Nephron (organoid): Measurements from ENCODE around the gene ADCY5.

Source experiments
- H3K27ac Mint-ChIP-seq, 3 experiments: 2 replicates each; pipeline ENCODE4 v1.8.0; 2020; ENCODE audit warnings: mixed read lengths in 3 of 3, mild to moderate bottlenecking in 2 of 3, moderate library complexity in 1 of 3
- H3K27me3 Mint-ChIP-seq: 2 replicates; pipeline ENCODE4 v1.8.0; 2021; ENCODE audit warnings: low read depth, mild to moderate bottlenecking, moderate library complexity, mixed read lengths
- H3K36me3 Mint-ChIP-seq: 2 replicates; pipeline ENCODE4 v1.8.0; 2020; ENCODE audit warnings: low read depth, mixed read lengths
- H3K4me1 Mint-ChIP-seq: 2 replicates; pipeline ENCODE4 v1.8.0; 2020; ENCODE audit warnings: mixed read lengths
- H3K4me3 Mint-ChIP-seq, 3 experiments: 2 replicates each; pipeline ENCODE4 v1.8.0; 2020; ENCODE audit warnings: mild to moderate bottlenecking in 3 of 3, mixed read lengths in 3 of 3, moderate library complexity in 2 of 3
- H3K9me3 Mint-ChIP-seq: 2 replicates; pipeline ENCODE4 v1.8.0; 2020; ENCODE audit warnings: mixed read lengths
- CTCF ChIP-seq, 3 experiments: fragments of 200-600 bp; sonication (generic); IDR thresholded peaks; one replicate each; pipeline ENCODE4 v1.5.0; 2021; ENCODE audit warnings: antibody characterized with exemption in 3 of 3; ENCODE audit not compliant: unreplicated experiment in 3 of 3

The ADCY5 gene

GRCh38 chr3:123375014-123375940 is 73.6 kb downstream of the ADCY5 start:
- TF ChIP-seq CTCF (IDR thresholded peaks at IDR 0.05; ENCODE audit: unreplicated experiment in 3 of 3) = no peak
- H3K4me3 Mint-ChIP-seq = no peak overlapping the region
- H3K36me3 Mint-ChIP-seq = no peaks in the 10 kb centered on the region
- no peak overlapping the region for H3K27ac Mint-ChIP-seq
- H3K27me3 Mint-ChIP-seq = peaks cover 11% of the 10 kb centered on the region
- H3K9me3 Mint-ChIP-seq = no peaks in the 10 kb centered on the region
- peaks cover 44% of the 10 kb centered on the region for H3K4me1 Mint-ChIP-seq

GRCh38 chr3:123374016-123374415 is 74.9 kb downstream of the ADCY5 start:
- H3K4me3 Mint-ChIP-seq = no peak overlapping the region
- TF ChIP-seq CTCF (IDR thresholded peaks at IDR 0.05; ENCODE audit: unreplicated experiment in 3 of 3) = no peak
- peaks cover 14% of the 10 kb centered on the region for H3K27me3 Mint-ChIP-seq
- H3K27ac Mint-ChIP-seq = no peak overlapping the region
- peaks cover 44% of the 10 kb centered on the region for H3K4me1 Mint-ChIP-seq
- H3K9me3 Mint-ChIP-seq = peaks cover 2% of the 10 kb centered on the region
- no peaks in the 10 kb centered on the region for H3K36me3 Mint-ChIP-seq

- Mint-ChIP-seq H3K4me1 (peaks cover 44% of the 10 kb centered on the region), H3K36me3 (no peaks in the 10 kb centered on the region), H3K9me3 (peaks cover 2% of the 10 kb centered on the region), H3K4me3 (no peak overlapping the region), H3K27ac (peak overlapping the region; percentile 23 to 75 (median 58)), H3K27me3 (peaks cover 14% of the 10 kb centered on the region)
- no peak for TF ChIP-seq CTCF (IDR thresholded peaks at IDR 0.05; ENCODE audit: unreplicated experiment in 3 of 3)
Observed at GRCh38 chr3:123373474-123373987, 75.4 kb downstream of the ADCY5 start.

GRCh38 chr3:123372686-123373473 is 76.0 kb downstream of the ADCY5 start:
- no peak for TF ChIP-seq CTCF (IDR thresholded peaks at IDR 0.05; ENCODE audit: unreplicated experiment in 3 of 3)
- no peak overlapping the region for H3K4me3 Mint-ChIP-seq
- H3K36me3 Mint-ChIP-seq = no peaks in the 10 kb centered on the region
- H3K27me3 Mint-ChIP-seq = peaks cover 15% of the 10 kb centered on the region
- peak overlapping the region; percentile 23 to 75 (median 58) for H3K27ac Mint-ChIP-seq
- peaks cover 44% of the 10 kb centered on the region for H3K4me1 Mint-ChIP-seq
- peaks cover 2% of the 10 kb centered on the region for H3K9me3 Mint-ChIP-seq

GRCh38 chr3:123371859-123372685 is 76.8 kb downstream of the ADCY5 start:
- Mint-ChIP-seq H3K27ac (no peak overlapping the region), H3K27me3 (peaks cover 14% of the 10 kb centered on the region), H3K4me3 (peak overlapping the region in 1 of 3 experiments; percentile 4), H3K36me3 (no peaks in the 10 kb centered on the region), H3K4me1 (peaks cover 40% of the 10 kb centered on the region), H3K9me3 (peaks cover 2% of the 10 kb centered on the region)
- no peak for TF ChIP-seq CTCF (IDR thresholded peaks at IDR 0.05; ENCODE audit: unreplicated experiment in 3 of 3)
